Coronary artery (tissue), 2 donors: Measurements from ENCODE around the gene AGRN.
A peak's percentile ranks its signal among the peaks of the same experiment; 100 is the strongest.
"Not testable (repeated sequence)": the region's sequence is repeated elsewhere in the genome, so short reads cannot be mapped to it uniquely, and the experiment has no call there.

ENCODE experiments used
- DNase-seq: peaks from one replicate; pipeline ENCODE4 v3.0.0-alpha.2; 2017; ENCODE audit warnings: low spot score
- H3K27ac ChIP-seq, 2 donors: fragments of 200-600 bp; sonication (generic); one replicate each; pipeline ENCODE4 v1.5.1; 2016 to 2019
- H3K4me3 ChIP-seq: fragments of 200-600 bp; sonication (generic); 2 replicates; pipeline ENCODE4 v1.5.1; 2016; ENCODE audit warnings: mild to moderate bottlenecking, moderate library complexity
- TF ChIP-seq, protein P1 (sequence below): fragments of 200-600 bp; sonication (generic); IDR thresholded peaks from one replicate; pipeline ENCODE4 v1.5.1; 2019; ENCODE audit warnings: antibody characterized with exemption

AGRN gene

DNA sequence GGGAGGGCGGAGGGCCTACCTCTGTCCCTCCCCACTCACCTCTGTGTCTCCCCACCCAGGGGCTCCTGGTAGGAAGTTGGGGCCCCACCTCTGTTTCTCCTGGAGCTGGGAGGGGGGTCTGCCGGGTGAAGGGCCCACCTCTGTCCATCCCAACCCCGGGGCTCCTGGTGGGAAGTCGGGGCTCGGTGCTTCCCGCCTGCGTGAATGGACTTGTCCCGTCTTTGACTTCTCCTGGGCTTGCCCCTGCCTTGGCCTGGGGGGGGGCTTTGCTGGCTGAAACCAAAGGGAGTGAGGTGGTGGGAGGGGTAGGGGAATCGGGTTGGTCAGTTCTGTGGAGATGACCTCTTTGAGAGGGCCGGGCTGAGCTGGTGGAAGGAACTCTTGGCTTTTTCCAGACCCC lies 5.8 kb downstream of the AGRN start:
- Histone ChIP-seq H3K4me3 (no peak overlapping the region), H3K27ac (no peak overlapping the region)

DNA sequence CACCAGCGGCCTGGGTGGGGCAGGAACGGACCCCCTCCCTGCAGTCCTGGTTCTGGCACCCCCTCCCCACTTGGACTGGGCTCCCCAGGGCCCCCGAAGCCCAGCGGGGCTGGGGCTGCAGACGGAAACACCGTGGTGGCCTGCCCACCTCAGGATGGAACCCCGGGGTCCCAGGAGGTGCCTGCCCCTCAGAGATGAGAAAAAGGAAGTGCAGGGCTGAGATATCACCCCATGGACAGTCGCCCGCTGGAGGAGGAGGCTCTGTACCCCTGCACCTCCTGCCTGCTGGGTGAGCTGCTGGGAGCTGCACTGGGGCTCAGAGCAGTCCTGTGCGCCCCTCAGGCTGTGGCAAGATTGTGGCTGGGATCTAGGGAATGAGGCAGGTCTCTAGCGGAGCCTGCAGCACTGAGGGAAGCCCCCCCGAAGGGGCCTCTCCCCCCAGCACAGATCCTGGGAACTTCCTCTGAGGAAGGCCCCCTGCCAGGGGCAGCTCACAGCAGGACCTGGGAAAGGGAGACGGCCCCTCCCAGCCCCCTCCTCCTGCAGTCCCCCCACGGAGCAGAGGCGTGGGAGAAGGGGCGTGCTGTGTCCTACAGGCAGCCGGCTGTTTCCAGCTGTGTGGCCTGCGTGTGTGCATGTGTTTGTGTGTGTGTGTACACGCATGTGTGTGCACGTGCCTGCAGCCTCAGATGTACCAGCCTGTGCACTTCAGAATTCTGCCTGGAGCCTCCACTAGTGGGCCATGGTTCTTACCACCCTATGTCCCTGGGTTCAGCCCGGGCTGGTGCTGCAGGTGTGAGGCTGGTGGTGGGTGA lies 6.9 kb downstream of the AGRN start:
- Histone ChIP-seq H3K27ac (no peak overlapping the region), H3K4me3 (no peak overlapping the region)
- DNase-seq = no peak
- TF ChIP-seq, protein P1, sequence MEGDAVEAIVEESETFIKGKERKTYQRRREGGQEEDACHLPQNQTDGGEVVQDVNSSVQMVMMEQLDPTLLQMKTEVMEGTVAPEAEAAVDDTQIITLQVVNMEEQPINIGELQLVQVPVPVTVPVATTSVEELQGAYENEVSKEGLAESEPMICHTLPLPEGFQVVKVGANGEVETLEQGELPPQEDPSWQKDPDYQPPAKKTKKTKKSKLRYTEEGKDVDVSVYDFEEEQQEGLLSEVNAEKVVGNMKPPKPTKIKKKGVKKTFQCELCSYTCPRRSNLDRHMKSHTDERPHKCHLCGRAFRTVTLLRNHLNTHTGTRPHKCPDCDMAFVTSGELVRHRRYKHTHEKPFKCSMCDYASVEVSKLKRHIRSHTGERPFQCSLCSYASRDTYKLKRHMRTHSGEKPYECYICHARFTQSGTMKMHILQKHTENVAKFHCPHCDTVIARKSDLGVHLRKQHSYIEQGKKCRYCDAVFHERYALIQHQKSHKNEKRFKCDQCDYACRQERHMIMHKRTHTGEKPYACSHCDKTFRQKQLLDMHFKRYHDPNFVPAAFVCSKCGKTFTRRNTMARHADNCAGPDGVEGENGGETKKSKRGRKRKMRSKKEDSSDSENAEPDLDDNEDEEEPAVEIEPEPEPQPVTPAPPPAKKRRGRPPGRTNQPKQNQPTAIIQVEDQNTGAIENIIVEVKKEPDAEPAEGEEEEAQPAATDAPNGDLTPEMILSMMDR = no peak

More for the DNA sequence above, 5.8 kb downstream of the AGRN start:
- no peak for DNase-seq
- TF ChIP-seq, protein P1 = no peak

DNA sequence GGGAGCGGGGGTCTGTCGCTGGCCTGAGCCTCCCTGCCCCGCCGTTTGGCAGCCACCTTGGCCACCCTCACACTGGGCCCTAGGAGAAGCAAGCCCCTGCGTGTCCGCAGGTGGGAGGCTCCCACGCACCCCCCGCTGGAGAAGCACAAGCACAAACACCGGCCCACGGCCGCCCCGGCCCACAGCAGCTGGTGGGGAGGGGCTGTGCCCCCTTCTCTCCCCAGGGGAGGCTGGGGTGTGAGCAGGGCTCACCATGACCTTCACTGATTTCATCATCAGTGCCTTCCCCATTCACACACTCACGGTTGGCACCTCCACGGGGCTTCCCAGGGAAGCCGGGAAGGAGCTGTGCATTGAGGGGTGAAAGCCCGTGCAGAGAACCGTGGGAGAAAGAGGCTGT lies 7.9 kb downstream of the AGRN start:
- TF ChIP-seq, protein P1 = no peak
- Histone ChIP-seq H3K4me3 (no peak overlapping the region), H3K27ac (no peak overlapping the region)
- no peak for DNase-seq

DNA sequence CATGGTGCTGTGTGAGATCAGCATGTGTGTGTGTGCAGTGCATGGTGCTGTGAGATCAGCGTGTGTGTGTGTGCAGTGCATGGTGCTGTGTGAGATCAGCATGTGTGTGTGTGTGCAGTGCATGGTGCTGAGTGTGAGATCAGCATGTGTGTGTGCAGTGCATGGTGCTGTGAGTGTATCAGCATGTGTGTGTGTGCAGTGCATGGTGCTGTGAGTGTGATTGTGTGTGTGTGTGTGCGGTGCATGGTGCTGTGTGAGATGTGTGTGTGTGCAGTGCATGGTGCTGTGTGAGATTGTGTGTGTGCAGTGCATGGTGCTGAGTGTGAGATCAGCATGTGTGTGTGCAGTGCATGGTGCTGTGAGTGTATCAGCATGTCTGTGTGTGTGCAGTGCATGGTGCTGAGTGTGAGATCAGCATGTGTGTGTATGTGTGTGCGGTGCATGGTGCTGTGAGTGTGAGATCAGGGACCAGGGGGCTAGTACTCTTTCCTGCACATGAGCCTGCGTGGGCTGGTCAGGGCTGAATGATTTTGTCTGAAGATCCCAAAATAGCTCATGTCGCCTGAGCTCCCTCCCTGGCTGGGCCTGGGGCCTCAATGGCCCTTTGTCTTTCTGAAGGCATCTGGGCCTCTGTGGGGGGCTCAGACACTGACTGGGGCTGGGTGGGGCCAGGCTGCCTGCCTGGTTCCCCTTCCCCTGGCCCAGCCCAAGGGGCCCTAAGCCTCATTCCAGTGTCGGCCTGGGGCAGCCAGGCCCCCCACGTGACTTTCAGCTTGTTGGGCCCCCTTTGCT lies 11.1 kb downstream of the AGRN start:
- H3K4me3 ChIP-seq, DNase-seq, H3K27ac ChIP-seq: not testable (repeated sequence)

DNA sequence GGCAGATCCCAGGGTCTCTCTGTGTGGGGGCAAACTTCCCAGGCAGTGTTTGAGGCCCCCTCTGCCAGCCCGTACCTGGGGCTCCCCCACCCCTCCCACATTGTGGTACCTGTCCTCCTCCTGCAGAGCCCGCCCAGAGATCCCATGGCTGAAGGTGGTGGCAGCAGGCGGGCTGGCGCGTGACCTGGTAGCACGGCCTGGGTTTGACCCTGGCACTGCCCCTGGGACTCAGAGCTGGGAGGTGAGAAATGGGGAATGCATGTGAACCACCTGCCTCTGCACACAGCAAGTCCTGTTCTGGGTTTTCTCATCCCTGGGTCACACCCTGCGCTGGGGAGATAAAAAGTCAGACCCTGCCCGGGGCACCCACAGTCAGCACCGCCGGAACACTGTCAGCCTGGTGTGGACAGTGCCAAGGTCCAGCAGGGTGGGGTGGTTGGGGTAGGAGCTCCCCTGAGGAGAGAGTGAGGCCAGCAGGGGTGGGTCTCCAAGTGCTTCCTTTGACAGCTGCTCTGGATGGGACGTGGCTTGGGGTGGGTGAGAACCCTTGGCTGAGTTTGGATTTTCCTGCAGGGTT lies 11.8 kb downstream of the AGRN start:
- no peak overlapping the region for H3K27ac ChIP-seq
- TF ChIP-seq, protein P1 = no peak
- no peak overlapping the region for H3K4me3 ChIP-seq
- DNase-seq = no peak

DNA sequence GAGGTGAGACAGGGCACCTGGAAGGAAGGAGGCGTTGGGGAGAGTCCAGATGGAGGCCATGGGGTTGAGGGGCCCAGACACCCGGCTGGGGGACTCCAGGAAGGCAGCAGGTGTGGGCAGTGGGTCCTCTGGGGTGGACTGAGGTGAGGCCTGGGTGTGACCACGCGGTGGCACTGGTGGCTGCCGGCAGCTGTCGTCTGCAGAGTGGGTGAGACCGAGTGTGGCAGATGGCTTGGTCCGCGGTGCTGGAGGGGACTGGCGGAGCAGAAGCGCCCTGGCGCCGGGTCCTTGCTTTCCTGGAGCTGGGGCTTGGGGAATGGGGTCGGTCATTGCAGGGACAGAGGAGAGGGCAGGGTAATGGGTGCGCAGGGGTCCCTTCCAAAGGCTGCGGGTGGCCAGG lies 12.5 kb downstream of the AGRN start:
- DNase-seq = no peak
- no peak overlapping the region for H3K27ac ChIP-seq
- TF ChIP-seq, protein P1 = no peak
- peak overlapping the region; percentile 81 for H3K4me3 ChIP-seq

DNA sequence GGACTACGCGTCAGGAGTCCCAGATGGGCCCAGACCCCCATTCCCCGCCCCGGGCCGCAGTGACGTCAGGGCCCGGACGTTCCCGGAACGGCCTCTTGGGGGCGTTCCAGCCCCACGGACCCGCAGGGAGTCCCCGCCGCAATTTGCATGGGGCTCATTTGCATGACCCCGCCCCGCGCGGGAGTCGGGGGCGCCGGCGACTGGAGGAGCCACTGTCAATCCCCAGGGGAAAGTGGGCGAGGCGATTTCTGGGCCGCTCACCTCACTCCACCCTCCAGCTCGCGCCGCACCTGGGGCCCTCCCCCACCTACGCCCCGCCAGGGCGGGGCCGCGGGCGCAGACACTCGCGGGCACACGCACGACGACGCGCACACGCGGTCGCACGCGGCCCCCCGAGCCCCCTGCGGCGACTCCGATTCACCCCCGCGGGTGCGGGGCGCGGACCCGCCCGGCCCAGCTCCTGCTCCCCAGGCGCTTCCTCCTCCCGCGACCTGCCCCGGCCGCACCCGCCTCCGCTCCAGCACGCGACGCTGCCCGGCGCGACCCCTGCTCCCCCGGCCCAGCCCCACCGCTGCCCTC lies 13.2 kb downstream of the AGRN start:
- DNase-seq = no peak
- Histone ChIP-seq H3K4me3 (peak overlapping the region; percentile 81), H3K27ac (no peak overlapping the region)
- TF ChIP-seq, protein P1 = peak; percentile 47
